Heart left ventricle (tissue), 16 donors: ENCODE data around the gene GNG7. TPM values are rescaled to one million over a fixed set of nuclear protein-coding genes. Genes with fewer than 3 reads are reported as not detected.

ENCODE experiments used
- ATAC-seq, 4 donors: fragments of 200-7000 bp; cut with Tn5 transposase; one replicate each; pipeline ENCODE4 v1.9.1; 2020 to 2022; ENCODE audit warnings: moderate library complexity in 4 of 4, mild to moderate bottlenecking in 3 of 4, moderate number of reproducible peaks in 1 of 4
- DNase-seq, 5 donors: peaks; one replicate each; pipeline ENCODE4 v3.0.0-alpha.2; 2020
- H3K27ac ChIP-seq, 12 donors: fragments of 200-600 bp; sonication (generic) in 4 of 12; one replicate each; pipeline versions ENCODE4 v1.5.0 to v1.8.0; 2016 to 2022; ENCODE audit warnings: mild to moderate bottlenecking in 2 of 12
- H3K27me3 ChIP-seq, 9 donors: fragments of 200-600 bp; sonication (generic) in 2 of 9; one replicate each; pipeline versions ENCODE4 v1.5.1 to v1.8.0; 2016 to 2022; ENCODE audit warnings: mild to moderate bottlenecking in 3 of 9
- H3K36me3 ChIP-seq, 9 donors: fragments of 200-600 bp; sonication (generic) in 2 of 9; one replicate each; pipeline versions ENCODE4 v1.5.0 to v1.8.0; 2018 to 2022; ENCODE audit warnings: mild to moderate bottlenecking in 2 of 9
- H3K4me1 ChIP-seq, 12 donors: fragments of 200-600 bp; sonication (generic) in 4 of 12; one replicate each; pipeline versions ENCODE4 v1.5.0 to v1.8.0; 2016 to 2022; ENCODE audit warnings: mild to moderate bottlenecking in 3 of 12
- H3K4me3 ChIP-seq, 12 donors: fragments of 200-600 bp; sonication (generic) in 4 of 12; one replicate each; pipeline versions ENCODE4 v1.5.0 to v1.8.0; 2017 to 2022; ENCODE audit warnings: mild to moderate bottlenecking in 9 of 12, moderate library complexity in 4 of 12
- H3K9me3 ChIP-seq, 12 donors: fragments of 200-600 bp; sonication (generic) in 4 of 12; one replicate each; pipeline versions ENCODE4 v1.5.0 to v1.8.0; 2016 to 2022; ENCODE audit warnings: mild to moderate bottlenecking in 1 of 12
- POLR2A ChIP-seq, 2 donors: fragments of 450-650 bp; IDR thresholded peaks; one replicate each; pipeline ENCODE4 v1.6.1; 2017; ENCODE audit warnings: antibody characterized with exemption in 2 of 2, mild to moderate bottlenecking in 2 of 2, moderate library complexity in 2 of 2
- WGBS, 4 donors: extraction: QIAGEN DNeasy Blood & Tissue Kit in 2 of 4; methylation state at CpG; one replicate each; pipeline versions ENCODE4 v1.1.5 to v1.1.7; 2013 to 2018; 5-methylcytosine and 5-hydroxymethylcytosine counted together
- intact Hi-C, 10 donors: fragments of 100-400 bp; cut with DNase I; formaldehyde crosslinking; loops; one replicate each; pipeline versions ENCODE4 v1.11.1 to v1.14.2; 2022
- polyA plus RNA-seq, 2 donors: library from polyadenylated mRNA; stranded (reverse); fragments of 200-250 nt; gene quantifications; one replicate each; pipeline ENCODE4 v1.2.3, GENCODE V29; 2013
- total RNA-seq, 9 donors: library from RNA; depleted of rRNA in 2 of 9; stranded (reverse); fragments of >200 nt in 2 of 9; fragmentation: NEBNext Ultra II Directional in 3 of 9; extraction: Animal tissue kit (Norgen Biotek cat#: 25700) in 3 of 9; gene quantifications; one replicate each; pipeline versions ENCODE4 v1.1.0 to v1.2.4, GENCODE V29; 2016 to 2023
- TF ChIP-seq, protein P1 (sequence below), 12 donors: fragments of 200-600 bp; sonication (generic) in 4 of 12; IDR thresholded peaks; one replicate each; pipeline versions ENCODE4 v1.5.0 to v1.8.0; 2018 to 2022; ENCODE audit warnings: antibody characterized with exemption in 12 of 12, mild to moderate bottlenecking in 5 of 12
- donor health status: ischemic (EF 13 %, LVEDD 7.1; RV severe dilation, severe dysfunction).
- donor health status: healthy with polysubstance abuse.
- donor health status: DM: no; HTN: yes; CAD: no.
- donor health status: DM: no; HTN: no; CAD: no.
- donor health status: ischemic (EF 25% LVEDD 6.9; RV normal size, moderate dysfunction).
- donor health status: ischemic (EF 25% LVEDD 5.7; RV mildly dilated, moderate dysfunction).
- donor health status: healthy.
- donor health status: DM: yes; HTN: yes; CAD: no.
- donor health status: ischemic (EF 35%, LVEDD 5.7; RV mildly dilated, moderate dysfunction).
- donor health status: nonischemic (EF 11% LVEDD 7.7; RV severe dilation, severe dysfunction).
- donor health status: DM: yes; HTN: yes; CAD: no.
- donor health status: PGD.
- donor health status: ischemic (EF 29% LVEDD 5.4; RV normal size, mild dysfunction).
- donor health status: nonischemic (EF 23%, LVEDD 6.1; RV moderate dilation, normal function).

GNG7 gene
- total and polyA plus RNA-seq, 11 donors, result 11.7 to 46.4 (median 24.0) TPM

DNA sequence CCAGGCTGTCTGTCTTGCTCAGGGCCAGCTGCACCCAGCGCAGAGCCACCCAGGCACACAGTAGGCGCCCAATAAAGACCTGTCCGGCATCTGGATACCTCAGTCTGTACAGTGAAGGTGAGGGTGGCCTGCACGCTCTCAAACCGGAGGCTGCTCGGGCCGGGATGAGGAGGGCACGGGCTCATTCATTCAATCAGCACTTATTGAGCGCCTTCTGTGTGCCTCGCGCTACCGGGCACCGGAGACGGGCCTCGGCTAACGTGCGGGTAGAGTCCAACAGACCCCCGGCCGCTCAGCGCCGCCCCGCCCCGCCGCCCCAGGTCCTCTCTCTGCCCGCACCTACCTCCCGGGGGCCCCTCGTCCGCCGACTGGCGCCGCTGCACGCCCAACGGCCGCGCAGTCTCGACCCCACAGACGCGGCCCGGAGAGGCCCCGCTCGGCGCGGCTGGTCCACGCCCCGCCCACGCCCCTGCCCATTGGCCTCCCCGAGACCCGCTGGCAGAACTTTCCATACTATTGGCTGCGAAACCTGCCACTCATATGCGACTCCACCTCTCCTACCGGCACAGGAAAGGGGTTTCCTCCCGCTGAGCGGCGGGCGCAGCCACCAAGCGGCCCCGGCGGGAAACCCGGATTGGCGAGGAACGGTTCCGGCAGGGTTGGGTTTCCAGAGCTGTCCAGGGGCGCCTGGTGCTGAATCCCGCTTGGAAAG, 37.3 kb upstream of the GNG7 start, which contains the start of gene SLC39A3:
SLC39A3 (minus strand) TSS at position 416 of the 712 bp plus-strand sequence. CDS start 2,760 bp downstream, outside the sequence.
- H3K9me3 ChIP-seq, result peaks cover 0 to 4% (median 0%) of the 10 kb centered on the region in 12 donors
- peaks cover 0 to 21% (median 10%) of the 10 kb centered on the region in 9 donors for H3K36me3 ChIP-seq
- 1 to 2% (median 1%) methylated on average over 15 to 64 of the region's 64 CpGs for WGBS, 4 donors
- ATAC-seq (peak; percentile 100), DNase-seq (peak; percentile 98 to 100 (median 100))
- H3K27ac ChIP-seq, result peak within 1 kb of the TSS in 11 of 12 donors; percentile 35 to 80 (median 60)
- no peaks in the 10 kb centered on the region for H3K27me3 ChIP-seq
- intact Hi-C loops, result loop anchor here in 1 of 10 donors (5.0 kb wide), 1 partner anchor 87 kb away; no protein-coding TSS in a partner anchor
- peak within 1 kb of the TSS; percentile 82 to 99 (median 92) for H3K4me3 ChIP-seq
- TF ChIP-seq, protein P1, sequence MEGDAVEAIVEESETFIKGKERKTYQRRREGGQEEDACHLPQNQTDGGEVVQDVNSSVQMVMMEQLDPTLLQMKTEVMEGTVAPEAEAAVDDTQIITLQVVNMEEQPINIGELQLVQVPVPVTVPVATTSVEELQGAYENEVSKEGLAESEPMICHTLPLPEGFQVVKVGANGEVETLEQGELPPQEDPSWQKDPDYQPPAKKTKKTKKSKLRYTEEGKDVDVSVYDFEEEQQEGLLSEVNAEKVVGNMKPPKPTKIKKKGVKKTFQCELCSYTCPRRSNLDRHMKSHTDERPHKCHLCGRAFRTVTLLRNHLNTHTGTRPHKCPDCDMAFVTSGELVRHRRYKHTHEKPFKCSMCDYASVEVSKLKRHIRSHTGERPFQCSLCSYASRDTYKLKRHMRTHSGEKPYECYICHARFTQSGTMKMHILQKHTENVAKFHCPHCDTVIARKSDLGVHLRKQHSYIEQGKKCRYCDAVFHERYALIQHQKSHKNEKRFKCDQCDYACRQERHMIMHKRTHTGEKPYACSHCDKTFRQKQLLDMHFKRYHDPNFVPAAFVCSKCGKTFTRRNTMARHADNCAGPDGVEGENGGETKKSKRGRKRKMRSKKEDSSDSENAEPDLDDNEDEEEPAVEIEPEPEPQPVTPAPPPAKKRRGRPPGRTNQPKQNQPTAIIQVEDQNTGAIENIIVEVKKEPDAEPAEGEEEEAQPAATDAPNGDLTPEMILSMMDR (IDR thresholded peaks at IDR 0.05), result peak in 6 of 12 donors; percentile 8 to 33 (median 18)
- peak in 1 of 2 donors; percentile 50 for TF ChIP-seq POLR2A (IDR thresholded peaks at IDR 0.05)
- H3K4me1 ChIP-seq, result peaks cover 0 to 18% (median 9%) of the 10 kb centered on the region in 12 donors

DNA sequence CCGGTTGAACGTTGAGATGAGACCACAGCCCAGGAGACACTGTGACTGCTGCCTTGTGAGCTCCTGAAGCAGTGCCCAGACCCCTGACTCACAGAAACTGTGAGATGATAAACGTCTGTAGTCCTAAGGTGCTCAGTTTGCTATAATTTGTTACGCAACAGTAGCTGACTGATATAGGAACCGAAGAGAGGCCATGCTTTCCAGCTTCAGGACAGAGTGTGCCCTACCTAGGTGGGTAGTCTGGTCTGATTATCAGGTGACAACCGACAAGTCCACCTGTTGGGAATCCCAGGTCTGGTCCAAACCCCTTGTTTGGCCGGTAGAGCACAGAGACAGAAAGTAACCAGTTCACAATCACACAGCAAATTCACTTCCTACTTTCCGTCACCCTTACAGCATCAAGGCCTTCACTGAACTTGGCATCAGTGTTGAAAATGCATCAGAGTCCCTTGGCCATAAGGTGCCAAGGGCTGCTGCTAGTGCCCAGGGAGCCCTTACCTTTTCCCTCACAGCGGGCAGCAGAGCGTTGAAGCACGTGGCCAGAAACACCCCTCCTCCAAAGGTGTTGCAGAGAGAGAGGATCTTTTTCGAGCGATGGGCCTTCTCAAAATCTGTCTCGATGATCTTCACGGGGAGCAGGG, 34.2 kb upstream of the GNG7 start:
- no peaks in the 10 kb centered on the region for H3K27me3 ChIP-seq
- peaks cover 0 to 48% (median 10%) of the 10 kb centered on the region in 9 donors for H3K36me3 ChIP-seq
- WGBS, 4 donors, result 96 to 99% (median 97%) methylated on average over 13 to 15 of the region's 15 CpGs

DNA sequence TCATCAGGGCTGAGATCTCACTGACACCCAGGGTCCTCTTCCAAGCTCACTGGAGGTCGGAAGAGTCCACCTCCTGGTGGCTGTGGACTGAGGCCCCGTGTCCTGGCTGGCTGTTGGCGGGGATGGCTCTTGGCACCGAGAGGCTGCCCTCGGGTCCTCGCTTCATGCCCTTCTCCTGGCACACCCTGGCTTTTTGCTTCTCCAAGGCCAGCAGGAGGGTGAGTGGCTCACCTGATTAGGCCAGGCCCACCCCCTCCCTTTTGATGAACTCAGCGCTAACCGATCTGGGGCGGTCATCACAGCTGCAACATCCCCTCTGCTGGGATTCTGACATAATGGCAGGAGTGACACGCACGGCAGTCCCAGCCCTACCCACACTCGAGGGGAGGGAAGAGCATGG, 32.9 kb upstream of the GNG7 start:
- 91 to 98% (median 97%) methylated on average over 12 of the region's 12 CpGs for WGBS, 4 donors
- no peak for ATAC-seq
- no peaks in the 10 kb centered on the region for H3K27me3 ChIP-seq
- intact Hi-C loops, result no loop called here
- H3K27ac ChIP-seq, result no peak overlapping the region
- H3K36me3 ChIP-seq, result peaks cover 0 to 49% (median 10%) of the 10 kb centered on the region in 9 donors
- H3K9me3 ChIP-seq, result peaks cover 0 to 4% (median 0%) of the 10 kb centered on the region in 12 donors
- TF ChIP-seq, protein P1 (IDR thresholded peaks at IDR 0.05), result no peak
- no peak for TF ChIP-seq POLR2A (IDR thresholded peaks at IDR 0.05)
- DNase-seq, result no peak
- no peak overlapping the region for H3K4me3 ChIP-seq
- H3K4me1 ChIP-seq, result peaks cover 0 to 18% (median 9%) of the 10 kb centered on the region in 12 donors

More for the DNA sequence above, 34.2 kb upstream of the GNG7 start:
- DNase-seq (no peak), ATAC-seq (no peak)
- Histone ChIP-seq H3K4me3 (no peak overlapping the region), H3K9me3 (peaks cover 0 to 4% (median 0%) of the 10 kb centered on the region in 12 donors), H3K27ac (no peak overlapping the region), H3K4me1 (peaks cover 0 to 18% (median 9%) of the 10 kb centered on the region in 12 donors)
- TF ChIP-seq POLR2A (IDR thresholded peaks at IDR 0.05), result no peak
- TF ChIP-seq, protein P1 (IDR thresholded peaks at IDR 0.05), result no peak
- intact Hi-C loops, result no loop called here
